ENCODE data around the gene XG. TPM values are rescaled to one million over a fixed set of nuclear protein-coding genes. Genes with fewer than 3 reads are reported as not detected.

The XG gene
- total RNA-seq, 2 donors from 2014 or later = 0.51 to 1.3 TPM

GRCh38 chrX:2817036-2817435 lies 65.2 kb downstream of the XG start:
- Histone ChIP-seq H3K27ac (no peak overlapping the region), H3K4me1 (no peaks in the 10 kb centered on the region), H3K36me3 (no peaks in the 10 kb centered on the region), H3K27me3 (no peaks in the 10 kb centered on the region), H3K9me3 (no peaks in the 10 kb centered on the region), H3K4me3 (no peak overlapping the region)
- TF ChIP-seq CTCF (IDR thresholded peaks at IDR 0.05) = no peak
- no peak for DNase-seq (ENCODE audit: low spot score)

- H3K27me3 ChIP-seq = no peaks in the 10 kb centered on the region
- H3K27ac ChIP-seq = no peak overlapping the region
- no peaks in the 10 kb centered on the region for H3K36me3 ChIP-seq
- no peaks in the 10 kb centered on the region for H3K4me1 ChIP-seq
- peak; percentile 27 to 63 for TF ChIP-seq CTCF (IDR thresholded peaks at IDR 0.05)
- no peaks in the 10 kb centered on the region for H3K9me3 ChIP-seq
- no peak overlapping the region for H3K4me3 ChIP-seq
- DNase-seq (ENCODE audit: low spot score) = no peak
Observed at GRCh38 chrX:2819345-2820135, 67.7 kb downstream of the XG start.

GRCh38 chrX:2820136-2820771 lies 68.4 kb downstream of the XG start:
- Histone ChIP-seq H3K4me1 (no peaks in the 10 kb centered on the region), H3K9me3 (no peaks in the 10 kb centered on the region), H3K4me3 (no peak overlapping the region), H3K36me3 (no peaks in the 10 kb centered on the region), H3K27me3 (no peaks in the 10 kb centered on the region), H3K27ac (no peak overlapping the region)
- TF ChIP-seq CTCF (IDR thresholded peaks at IDR 0.05) = no peak
- DNase-seq (ENCODE audit: low spot score) = no peak

GRCh38 chrX:2823795-2824386 lies 72.1 kb downstream of the XG start:
- DNase-seq (ENCODE audit: low spot score) = no peak
- no peak overlapping the region for H3K4me3 ChIP-seq
- no peaks in the 10 kb centered on the region for H3K36me3 ChIP-seq
- peaks cover 0 to 2% of the 10 kb centered on the region in 2 donors for H3K4me1 ChIP-seq
- H3K9me3 ChIP-seq = no peaks in the 10 kb centered on the region
- peaks cover 0 to 5% of the 10 kb centered on the region in 2 donors for H3K27me3 ChIP-seq
- H3K27ac ChIP-seq = no peak overlapping the region
- no peak for TF ChIP-seq CTCF (IDR thresholded peaks at IDR 0.05)

GRCh38 chrX:2824886-2825285 lies 73.0 kb downstream of the XG start:
- H3K9me3 ChIP-seq = no peaks in the 10 kb centered on the region
- no peak for TF ChIP-seq CTCF (IDR thresholded peaks at IDR 0.05)

More at GRCh38 chrX:2824886-2825285, 73.0 kb downstream of the XG start:
- Histone ChIP-seq H3K36me3 (no peaks in the 10 kb centered on the region), H3K27me3 (peaks cover 0 to 5% of the 10 kb centered on the region in 2 donors), H3K27ac (no peak overlapping the region), H3K4me3 (no peak overlapping the region), H3K4me1 (peaks cover 0 to 12% of the 10 kb centered on the region in 2 donors)
- DNase-seq (ENCODE audit: low spot score) = no peak

Measured in right atrium auricular region (tissue), 2 donors.